Lower leg skin (tissue), 4 donors: ENCODE results near the gene KCTD13. TPM values are rescaled to one million over a fixed set of nuclear protein-coding genes. Genes with fewer than 3 reads are reported as not detected.

ENCODE experiments used
- DNase-seq, 2 donors: peaks; one replicate each; pipeline ENCODE4 v3.0.0-alpha.2; 2019; ENCODE audit warnings: low spot score in 2 of 2
- H3K4me3 ChIP-seq: fragments of 200-600 bp; sonication (generic); 2 replicates; pipeline ENCODE4 v1.5.1; 2017; ENCODE audit warnings: mild to moderate bottlenecking, low read depth; ENCODE audit not compliant: poor library complexity, severe bottlenecking
- POLR2A ChIP-seq, 2 donors: fragments of 450-650 bp; IDR thresholded peaks; one replicate each; pipeline ENCODE4 v1.6.1; 2016 to 2017; ENCODE audit warnings: antibody characterized with exemption in 2 of 2, mild to moderate bottlenecking in 1 of 2, moderate library complexity in 1 of 2
- WGBS, 2 donors: methylation state at CpG; one replicate each; pipeline ENCODE4 v1.1.5; 2018; 5-methylcytosine and 5-hydroxymethylcytosine counted together
- intact Hi-C: fragments of 100-400 bp; cut with DNase I; formaldehyde crosslinking; loops from one replicate; pipeline ENCODE4 v1.15.0; 2023; ENCODE audit warnings: low total_unique reads
- total RNA-seq, 4 donors: library from RNA; depleted of rRNA; stranded (reverse); fragments of >200 nt; gene quantifications; one replicate each; pipeline ENCODE4 v1.1.0, GENCODE V29; 2016
- TF ChIP-seq, protein P1 (sequence below), 3 donors: fragments of 450-650 bp; IDR thresholded peaks; one replicate each; pipeline ENCODE4 v1.5.1; 2016; ENCODE audit warnings: antibody characterized with exemption in 3 of 3, mild to moderate bottlenecking in 3 of 3, moderate library complexity in 2 of 3

Gene KCTD13
- total RNA-seq, 4 donors from 2014 or later: 19.7 to 34.4 (median 26.0) TPM

DNA sequence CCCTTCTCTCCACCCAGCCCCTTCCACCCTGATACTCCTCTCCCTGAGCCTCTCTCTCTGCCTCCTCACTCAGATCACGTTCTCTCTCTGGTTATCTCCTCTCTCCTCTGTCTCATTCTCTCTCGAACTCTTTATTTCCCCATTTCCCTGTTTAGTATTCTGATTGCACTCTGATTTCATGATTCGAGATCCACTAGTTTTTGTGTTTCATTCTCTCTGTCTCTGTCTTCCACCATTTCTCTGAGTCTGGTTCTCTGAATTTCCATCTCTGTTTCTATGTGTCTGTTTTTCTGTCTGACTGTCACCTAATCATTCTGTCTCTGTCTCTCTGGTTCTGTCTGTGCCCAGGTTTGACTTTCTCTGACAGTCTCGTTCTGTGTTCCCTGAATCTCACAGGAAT, 28.7 kb downstream of the KCTD13 start:
- intact Hi-C loops: no loop called here
- DNase-seq: no peak
- 45 to 57% methylated on average over 4 of the region's 4 CpGs for WGBS, 2 donors
- TF ChIP-seq, protein P1, sequence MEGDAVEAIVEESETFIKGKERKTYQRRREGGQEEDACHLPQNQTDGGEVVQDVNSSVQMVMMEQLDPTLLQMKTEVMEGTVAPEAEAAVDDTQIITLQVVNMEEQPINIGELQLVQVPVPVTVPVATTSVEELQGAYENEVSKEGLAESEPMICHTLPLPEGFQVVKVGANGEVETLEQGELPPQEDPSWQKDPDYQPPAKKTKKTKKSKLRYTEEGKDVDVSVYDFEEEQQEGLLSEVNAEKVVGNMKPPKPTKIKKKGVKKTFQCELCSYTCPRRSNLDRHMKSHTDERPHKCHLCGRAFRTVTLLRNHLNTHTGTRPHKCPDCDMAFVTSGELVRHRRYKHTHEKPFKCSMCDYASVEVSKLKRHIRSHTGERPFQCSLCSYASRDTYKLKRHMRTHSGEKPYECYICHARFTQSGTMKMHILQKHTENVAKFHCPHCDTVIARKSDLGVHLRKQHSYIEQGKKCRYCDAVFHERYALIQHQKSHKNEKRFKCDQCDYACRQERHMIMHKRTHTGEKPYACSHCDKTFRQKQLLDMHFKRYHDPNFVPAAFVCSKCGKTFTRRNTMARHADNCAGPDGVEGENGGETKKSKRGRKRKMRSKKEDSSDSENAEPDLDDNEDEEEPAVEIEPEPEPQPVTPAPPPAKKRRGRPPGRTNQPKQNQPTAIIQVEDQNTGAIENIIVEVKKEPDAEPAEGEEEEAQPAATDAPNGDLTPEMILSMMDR (IDR thresholded peaks at IDR 0.05): no peak
- H3K4me3 ChIP-seq: no peak overlapping the region

DNA sequence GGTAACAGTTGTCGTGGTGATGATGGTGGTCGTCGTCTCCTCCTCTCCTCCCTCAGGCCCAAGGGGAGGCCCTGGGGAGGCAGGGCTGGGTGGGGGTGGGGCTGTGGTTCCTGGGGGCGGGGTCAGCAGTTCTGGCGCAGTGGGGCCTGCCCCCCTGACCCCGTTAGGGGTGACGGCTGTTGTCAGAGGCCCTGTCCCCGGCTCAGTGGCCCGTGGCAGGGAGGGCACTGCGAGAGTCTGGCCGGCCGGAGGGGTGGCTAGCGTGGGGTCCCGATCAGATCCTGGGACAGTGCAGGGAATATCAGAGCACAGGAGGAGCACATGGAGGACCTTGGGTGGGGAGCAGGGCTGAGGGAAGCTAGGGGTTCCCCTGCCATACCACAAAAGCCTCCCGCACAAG, 29.2 kb downstream of the KCTD13 start:
- 47 to 65% methylated on average over 8 to 11 of the region's 15 CpGs for WGBS, 2 donors
- DNase-seq: no peak
- TF ChIP-seq, protein P1 (IDR thresholded peaks at IDR 0.05): no peak
- no peak for TF ChIP-seq POLR2A (IDR thresholded peaks at IDR 0.05)
- no peak overlapping the region for H3K4me3 ChIP-seq
- intact Hi-C loops: no loop called here

GRCh38 chr16:29894352-29894751, 31.7 kb downstream of the KCTD13 start:
- intact Hi-C loops: no loop called here
- DNase-seq: no peak
- 72 to 80% methylated on average over 4 of the region's 4 CpGs for WGBS, 2 donors
- TF ChIP-seq POLR2A (IDR thresholded peaks at IDR 0.05): no peak
- TF ChIP-seq, protein P1 (IDR thresholded peaks at IDR 0.05): no peak
- no peak overlapping the region for H3K4me3 ChIP-seq

GRCh38 chr16:29893553-29893952, 32.5 kb downstream of the KCTD13 start:
- H3K4me3 ChIP-seq: no peak overlapping the region
- no peak for DNase-seq
- intact Hi-C loops: no loop called here
- 88 to 95% methylated on average over 3 of the region's 3 CpGs for WGBS, 2 donors
- no peak for TF ChIP-seq POLR2A (IDR thresholded peaks at IDR 0.05)
- TF ChIP-seq, protein P1 (IDR thresholded peaks at IDR 0.05): no peak

- TF ChIP-seq, protein P1 (IDR thresholded peaks at IDR 0.05): no peak
- TF ChIP-seq POLR2A (IDR thresholded peaks at IDR 0.05): no peak
- no peak overlapping the region for H3K4me3 ChIP-seq
- DNase-seq: no peak
- intact Hi-C loops: no loop called here
- WGBS, 2 donors: 89 to 92% methylated on average over 6 of the region's 6 CpGs
These were observed 33.6 kb downstream of the KCTD13 start for GRCh38 chr16:29892458-29892813.
